Measurements from ENCODE around the gene TENM3. TPM values are rescaled to one million over a fixed set of nuclear protein-coding genes. Genes with fewer than 3 reads are reported as not detected.

Gene TENM3
- total RNA-seq, 1 experiment from 2014 or later = not detected

DNA sequence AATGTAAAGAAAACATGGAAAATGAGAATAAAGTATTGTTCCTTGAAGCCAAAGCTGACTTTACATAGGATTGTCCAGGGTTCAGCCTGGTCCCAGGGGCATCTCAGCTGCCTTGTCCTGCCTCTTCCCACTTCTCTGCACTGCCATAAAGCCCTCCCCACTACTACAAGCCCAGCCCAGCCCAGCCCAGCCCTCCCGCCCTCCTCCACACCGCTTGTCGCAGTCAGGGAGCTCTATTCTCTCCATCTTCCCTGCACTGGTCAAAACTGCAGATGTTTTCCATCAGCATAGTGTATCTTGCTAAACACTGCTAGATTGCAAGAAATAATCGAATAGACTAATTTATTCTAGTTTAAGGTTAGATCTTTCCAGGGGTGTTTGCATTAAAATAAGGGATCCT, 100.3 kb downstream of the TENM3 start:
- Histone ChIP-seq H3K4me2 (ENCODE audit: low read depth, low read length, poor library complexity, severe bottlenecking) (no peak overlapping the region), H3K36me3 (ENCODE audit: insufficient read depth, low read length) (no peaks in the 10 kb centered on the region), H3K9me2 (replicated peaks; ENCODE audit: insufficient read depth, low read length) (no peaks in the 10 kb centered on the region), H3K4me3 (ENCODE audit: low read length) (no peak overlapping the region), H3K79me2 (ENCODE audit: low read length) (no peaks in the 10 kb centered on the region), H3K27ac (ENCODE audit: low read length) (no peak overlapping the region), H4K20me1 (ENCODE audit: insufficient read depth, low read depth, low read length) (no peaks in the 10 kb centered on the region), H3K9me3 (ENCODE audit: low read length) (no peaks in the 10 kb centered on the region), H2AFZ (ENCODE audit: low read length) (no peak overlapping the region), H3K27me3 (ENCODE audit: low read length) (no peaks in the 10 kb centered on the region), H3K9ac (ENCODE audit: low read length) (no peak overlapping the region), H3K4me1 (ENCODE audit: low read length) (no peaks in the 10 kb centered on the region)
- DNase-seq = no peak

GRCh38 chr4:182344968-182345367, 101.8 kb downstream of the TENM3 start:
- Histone ChIP-seq H3K4me2 (ENCODE audit: low read depth, low read length, poor library complexity, severe bottlenecking) (no peak overlapping the region), H4K20me1 (ENCODE audit: insufficient read depth, low read depth, low read length) (no peaks in the 10 kb centered on the region), H3K27me3 (ENCODE audit: low read length) (no peaks in the 10 kb centered on the region), H3K9me3 (ENCODE audit: low read length) (no peaks in the 10 kb centered on the region), H3K27ac (ENCODE audit: low read length) (no peak overlapping the region), H3K36me3 (ENCODE audit: insufficient read depth, low read length) (no peaks in the 10 kb centered on the region), H3K4me3 (ENCODE audit: low read length) (no peak overlapping the region), H3K79me2 (ENCODE audit: low read length) (no peaks in the 10 kb centered on the region), H3K9ac (ENCODE audit: low read length) (no peak overlapping the region), H3K9me2 (replicated peaks; ENCODE audit: insufficient read depth, low read length) (no peaks in the 10 kb centered on the region), H3K4me1 (ENCODE audit: low read length) (no peaks in the 10 kb centered on the region), H2AFZ (ENCODE audit: low read length) (no peak overlapping the region)
- no peak for DNase-seq

DNA sequence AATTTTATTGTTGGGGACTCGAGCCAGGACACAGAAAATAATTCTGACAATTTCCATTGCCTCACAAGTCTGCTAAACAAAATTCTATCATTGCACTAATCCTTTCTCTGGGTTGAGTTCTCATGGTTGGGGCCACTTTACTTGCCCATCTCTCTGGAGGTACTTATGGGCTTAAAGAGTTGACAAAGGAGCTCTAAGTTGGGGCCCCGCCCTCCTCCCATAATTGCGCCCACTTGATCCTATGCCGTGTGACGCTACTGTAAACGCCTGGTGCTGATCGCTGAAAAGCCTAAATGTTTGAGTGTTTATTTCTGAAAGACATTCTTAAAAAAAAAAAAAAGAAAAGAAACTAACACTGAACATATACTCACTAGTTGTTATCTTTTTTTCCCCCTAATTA, 103.0 kb downstream of the TENM3 start:
- Histone ChIP-seq H4K20me1 (ENCODE audit: insufficient read depth, low read depth, low read length) (no peaks in the 10 kb centered on the region), H3K79me2 (ENCODE audit: low read length) (no peaks in the 10 kb centered on the region), H3K36me3 (ENCODE audit: insufficient read depth, low read length) (no peaks in the 10 kb centered on the region), H3K4me2 (ENCODE audit: low read depth, low read length, poor library complexity, severe bottlenecking) (no peak overlapping the region), H3K9ac (ENCODE audit: low read length) (no peak overlapping the region), H2AFZ (ENCODE audit: low read length) (no peak overlapping the region), H3K27ac (ENCODE audit: low read length) (no peak overlapping the region), H3K9me2 (replicated peaks; ENCODE audit: insufficient read depth, low read length) (no peaks in the 10 kb centered on the region), H3K27me3 (ENCODE audit: low read length) (no peaks in the 10 kb centered on the region), H3K4me1 (ENCODE audit: low read length) (no peaks in the 10 kb centered on the region), H3K4me3 (ENCODE audit: low read length) (no peak overlapping the region), H3K9me3 (ENCODE audit: low read length) (no peaks in the 10 kb centered on the region)
- no peak for DNase-seq

DNA sequence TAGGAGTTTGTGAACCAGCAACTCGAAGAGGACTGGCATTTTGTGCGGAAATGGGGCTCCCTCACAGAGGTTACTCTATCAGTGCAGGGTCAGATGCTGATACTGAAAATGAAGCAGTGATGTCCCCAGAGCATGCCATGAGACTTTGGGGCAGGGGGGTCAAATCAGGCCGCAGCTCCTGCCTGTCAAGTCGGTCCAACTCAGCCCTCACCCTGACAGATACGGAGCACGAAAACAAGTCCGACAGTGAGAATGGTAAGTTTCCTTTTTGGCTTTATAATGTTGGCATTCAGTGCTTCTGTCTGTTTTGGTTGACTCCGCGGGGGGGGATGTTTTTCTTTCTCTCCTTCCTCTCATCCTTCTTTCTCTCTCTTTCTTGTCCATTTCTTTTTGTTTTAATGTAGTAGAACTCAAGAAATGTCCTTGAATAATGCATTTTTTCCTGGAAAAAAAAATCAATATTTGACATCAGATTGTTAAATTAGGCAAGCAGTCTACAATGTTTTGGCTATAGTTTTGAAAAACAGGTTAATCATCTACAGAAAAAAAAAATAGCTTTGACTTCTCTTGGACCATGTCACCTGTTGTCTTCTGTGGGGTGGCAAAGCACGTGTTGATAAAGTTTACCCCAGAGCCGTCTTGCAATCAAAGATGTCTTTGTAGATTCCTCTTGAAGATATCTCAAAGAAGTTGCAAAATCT, 103.6 kb downstream of the TENM3 start:
- no peak overlapping the region for H3K4me3 ChIP-seq (ENCODE audit: low read length)
- no peaks in the 10 kb centered on the region for H3K4me1 ChIP-seq (ENCODE audit: low read length)
- H3K36me3 ChIP-seq (ENCODE audit: insufficient read depth, low read length) = no peaks in the 10 kb centered on the region
- H3K9ac ChIP-seq (ENCODE audit: low read length) = no peak overlapping the region
- H3K9me3 ChIP-seq (ENCODE audit: low read length) = no peaks in the 10 kb centered on the region
- H3K27me3 ChIP-seq (ENCODE audit: low read length) = no peaks in the 10 kb centered on the region
- no peaks in the 10 kb centered on the region for H3K79me2 ChIP-seq (ENCODE audit: low read length)
- no peak overlapping the region for H3K4me2 ChIP-seq (ENCODE audit: low read depth, low read length, poor library complexity, severe bottlenecking)
- DNase-seq = no peak
- no peak overlapping the region for H3K27ac ChIP-seq (ENCODE audit: low read length)
- no peaks in the 10 kb centered on the region for H4K20me1 ChIP-seq (ENCODE audit: insufficient read depth, low read depth, low read length)
- H3K9me2 ChIP-seq (replicated peaks; ENCODE audit: insufficient read depth, low read length) = no peaks in the 10 kb centered on the region
- no peak overlapping the region for H2AFZ ChIP-seq (ENCODE audit: low read length)

- Histone ChIP-seq H3K9me3 (ENCODE audit: low read length) (no peaks in the 10 kb centered on the region), H4K20me1 (ENCODE audit: insufficient read depth, low read depth, low read length) (no peaks in the 10 kb centered on the region), H3K4me1 (ENCODE audit: low read length) (no peaks in the 10 kb centered on the region), H3K27ac (ENCODE audit: low read length) (no peak overlapping the region), H3K79me2 (ENCODE audit: low read length) (no peaks in the 10 kb centered on the region), H3K9me2 (replicated peaks; ENCODE audit: insufficient read depth, low read length) (no peaks in the 10 kb centered on the region), H3K36me3 (ENCODE audit: insufficient read depth, low read length) (no peaks in the 10 kb centered on the region), H3K4me3 (ENCODE audit: low read length) (no peak overlapping the region), H3K27me3 (ENCODE audit: low read length) (no peaks in the 10 kb centered on the region), H2AFZ (ENCODE audit: low read length) (no peak overlapping the region), H3K9ac (ENCODE audit: low read length) (no peak overlapping the region), H3K4me2 (ENCODE audit: low read depth, low read length, poor library complexity, severe bottlenecking) (no peak overlapping the region)
- DNase-seq = no peak
Measured at GRCh38 chr4:182348779-182349326, 105.7 kb downstream of the TENM3 start.

- no peaks in the 10 kb centered on the region for H3K9me3 ChIP-seq (ENCODE audit: low read length)
- no peaks in the 10 kb centered on the region for H3K27me3 ChIP-seq (ENCODE audit: low read length)
- no peak overlapping the region for H3K4me3 ChIP-seq (ENCODE audit: low read length)
- H2AFZ ChIP-seq (ENCODE audit: low read length) = no peak overlapping the region
- H3K9ac ChIP-seq (ENCODE audit: low read length) = no peak overlapping the region
- DNase-seq = no peak
- H3K36me3 ChIP-seq (ENCODE audit: insufficient read depth, low read length) = no peaks in the 10 kb centered on the region
- H3K9me2 ChIP-seq (replicated peaks; ENCODE audit: insufficient read depth, low read length) = no peaks in the 10 kb centered on the region
- H3K27ac ChIP-seq (ENCODE audit: low read length) = no peak overlapping the region
- H3K79me2 ChIP-seq (ENCODE audit: low read length) = no peaks in the 10 kb centered on the region
- H4K20me1 ChIP-seq (ENCODE audit: insufficient read depth, low read depth, low read length) = no peaks in the 10 kb centered on the region
- no peak overlapping the region for H3K4me2 ChIP-seq (ENCODE audit: low read depth, low read length, poor library complexity, severe bottlenecking)
- H3K4me1 ChIP-seq (ENCODE audit: low read length) = no peaks in the 10 kb centered on the region
Measured at GRCh38 chr4:182350041-182350440, 106.8 kb downstream of the TENM3 start.

GRCh38 chr4:182351485-182351884, 108.3 kb downstream of the TENM3 start:
- Histone ChIP-seq H3K4me1 (ENCODE audit: low read length) (no peaks in the 10 kb centered on the region), H4K20me1 (ENCODE audit: insufficient read depth, low read depth, low read length) (no peaks in the 10 kb centered on the region), H3K79me2 (ENCODE audit: low read length) (no peaks in the 10 kb centered on the region), H3K4me3 (ENCODE audit: low read length) (no peak overlapping the region), H3K9me3 (ENCODE audit: low read length) (no peaks in the 10 kb centered on the region), H2AFZ (ENCODE audit: low read length) (no peak overlapping the region), H3K9me2 (replicated peaks; ENCODE audit: insufficient read depth, low read length) (no peaks in the 10 kb centered on the region), H3K27ac (ENCODE audit: low read length) (no peak overlapping the region), H3K4me2 (ENCODE audit: low read depth, low read length, poor library complexity, severe bottlenecking) (no peak overlapping the region), H3K36me3 (ENCODE audit: insufficient read depth, low read length) (no peaks in the 10 kb centered on the region), H3K9ac (ENCODE audit: low read length) (no peak overlapping the region), H3K27me3 (ENCODE audit: low read length) (no peaks in the 10 kb centered on the region)
- DNase-seq = no peak

DNA sequence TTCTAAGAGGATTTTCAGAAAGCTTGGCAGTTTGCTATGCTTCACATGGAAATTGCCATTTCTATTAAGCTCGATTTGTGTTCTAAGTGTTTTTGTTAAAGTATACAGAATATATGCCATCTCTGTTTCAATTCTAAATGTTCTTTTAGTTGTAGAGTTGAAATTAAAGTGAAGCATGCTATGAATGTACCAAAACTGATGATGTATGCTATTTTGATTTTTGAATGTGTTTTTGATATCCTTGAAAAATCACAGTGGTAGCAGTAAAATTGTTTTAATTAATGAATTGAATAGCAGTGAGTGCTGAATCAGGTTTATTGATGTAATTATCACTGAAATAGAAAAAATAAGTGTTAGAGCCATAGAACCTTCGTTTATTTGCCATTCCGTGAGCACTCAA, 110.9 kb downstream of the TENM3 start:
- no peak overlapping the region for H3K27ac ChIP-seq (ENCODE audit: low read length)
- no peak overlapping the region for H2AFZ ChIP-seq (ENCODE audit: low read length)
- no peaks in the 10 kb centered on the region for H3K9me3 ChIP-seq (ENCODE audit: low read length)
- H3K4me1 ChIP-seq (ENCODE audit: low read length) = no peaks in the 10 kb centered on the region
- no peaks in the 10 kb centered on the region for H3K27me3 ChIP-seq (ENCODE audit: low read length)
- H3K4me3 ChIP-seq (ENCODE audit: low read length) = no peak overlapping the region
- no peak overlapping the region for H3K9ac ChIP-seq (ENCODE audit: low read length)
- H3K9me2 ChIP-seq (replicated peaks; ENCODE audit: insufficient read depth, low read length) = no peaks in the 10 kb centered on the region
- H3K4me2 ChIP-seq (ENCODE audit: low read depth, low read length, poor library complexity, severe bottlenecking) = no peak overlapping the region
- no peaks in the 10 kb centered on the region for H3K36me3 ChIP-seq (ENCODE audit: insufficient read depth, low read length)
- no peak for DNase-seq
- H4K20me1 ChIP-seq (ENCODE audit: insufficient read depth, low read depth, low read length) = no peaks in the 10 kb centered on the region
- no peaks in the 10 kb centered on the region for H3K79me2 ChIP-seq (ENCODE audit: low read length)
